ENCODE measurements around the gene TGFBR3.

The TGFBR3 gene

DNA sequence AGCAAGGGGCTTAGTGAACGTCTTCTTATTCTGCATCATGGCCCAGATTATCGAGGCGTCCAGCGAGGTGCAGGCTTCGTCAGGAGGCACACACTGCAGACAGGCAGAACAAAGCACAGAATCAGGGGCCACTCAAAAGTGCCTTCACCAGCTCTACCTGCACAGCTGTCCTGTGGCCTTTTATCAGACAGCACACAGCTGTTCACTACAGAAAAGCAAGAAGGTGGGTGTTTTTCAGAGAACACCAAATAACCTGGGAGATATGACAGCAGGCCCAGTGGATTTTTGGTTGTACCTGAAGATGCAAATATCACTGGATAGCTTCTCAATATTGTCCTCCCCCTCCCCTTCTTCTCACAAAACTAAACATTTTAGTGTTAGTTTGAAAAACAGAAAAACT lies 177.3 kb downstream of the TGFBR3 start:
- Histone ChIP-seq H2AK5ac (ENCODE audit: low read length) (no peak overlapping the region), H4K91ac (ENCODE audit: low read depth, low read length) (no peak overlapping the region)

DNA sequence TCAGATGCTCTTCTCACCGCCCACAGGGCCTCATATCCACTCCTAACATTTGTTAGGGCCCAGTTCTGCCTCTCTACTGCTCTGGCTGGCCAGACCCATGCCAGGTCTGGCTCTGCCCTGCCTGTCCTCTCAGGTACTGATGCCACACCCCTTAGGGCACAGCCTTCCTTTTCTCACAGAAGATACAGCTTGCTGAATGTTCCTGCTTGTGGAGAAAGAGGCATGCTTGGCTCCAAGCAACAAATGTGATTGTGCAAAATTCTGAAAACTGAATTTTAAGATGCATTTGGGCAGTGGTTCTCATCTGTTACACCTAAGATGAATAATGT lies 178.1 kb downstream of the TGFBR3 start:
- Histone ChIP-seq H3K79me1 (ENCODE audit: low read length) (no peaks in the 10 kb centered on the region), H3K4me3 (ENCODE audit: low read depth, low read length) (no peak overlapping the region), H3K9me3 (ENCODE audit: insufficient read depth, low read depth, low read length) (no peaks in the 10 kb centered on the region), H3K27me3 (ENCODE audit: insufficient read depth, low read length) (no peaks in the 10 kb centered on the region), H2AK5ac (ENCODE audit: low read length) (no peak overlapping the region), H3K79me2 (ENCODE audit: control insufficient read depth, insufficient read depth, low read length, poor library complexity) (no peaks in the 10 kb centered on the region), H4K12ac (ENCODE audit: low read depth, low read length) (no peak overlapping the region), H3K18ac (ENCODE audit: low read length) (no peak overlapping the region), H3K27ac (ENCODE audit: low read depth, low read length) (no peak overlapping the region), H3K9ac (ENCODE audit: low read length) (no peak overlapping the region), H3K4me2 (ENCODE audit: low read length) (no peak overlapping the region), H2BK120ac (ENCODE audit: insufficient read depth, low read length, poor library complexity) (no peak overlapping the region), H4K8ac (ENCODE audit: low read depth, low read length) (no peak overlapping the region), H3K14ac (ENCODE audit: low read length) (no peak overlapping the region), H2BK12ac (ENCODE audit: low read length) (no peak overlapping the region), H3K4ac (ENCODE audit: low read depth, low read length) (no peak overlapping the region), H3K36me3 (ENCODE audit: control insufficient read depth in 1 of 2, insufficient read depth in 2 of 2, low read length in 2 of 2) (no peaks in the 10 kb centered on the region), H2AFZ (ENCODE audit: insufficient read depth, low read length, poor library complexity) (no peak overlapping the region), H4K91ac (ENCODE audit: low read depth, low read length) (no peak overlapping the region), H3K4me1 (ENCODE audit: control insufficient read depth in 1 of 2, insufficient read depth in 2 of 2, low read length in 2 of 2) (no peaks in the 10 kb centered on the region), H3K23ac (ENCODE audit: low read length) (no peak overlapping the region), H2BK5ac (ENCODE audit: low read depth, low read length, poor library complexity) (no peak overlapping the region)
- no peak for DNase-seq
- no CpG with 5 or more reads among the region's 1 CpG for WGBS (ENCODE audit: extremely low coverage, insufficient coverage, insufficient read length)

More for the DNA sequence above, 177.3 kb downstream of the TGFBR3 start:
- Histone ChIP-seq H4K8ac (ENCODE audit: low read depth, low read length) (no peak overlapping the region), H3K9me3 (ENCODE audit: insufficient read depth, low read depth, low read length) (no peaks in the 10 kb centered on the region), H3K23ac (ENCODE audit: low read length) (no peak overlapping the region), H3K27me3 (ENCODE audit: insufficient read depth, low read length) (no peaks in the 10 kb centered on the region), H3K9ac (ENCODE audit: low read length) (no peak overlapping the region), H2BK12ac (ENCODE audit: low read length) (no peak overlapping the region), H3K36me3 (ENCODE audit: control insufficient read depth in 1 of 2, insufficient read depth in 2 of 2, low read length in 2 of 2) (no peaks in the 10 kb centered on the region), H4K12ac (ENCODE audit: low read depth, low read length) (no peak overlapping the region), H3K4me3 (ENCODE audit: low read depth, low read length) (no peak overlapping the region), H3K4ac (ENCODE audit: low read depth, low read length) (no peak overlapping the region), H3K79me1 (ENCODE audit: low read length) (no peaks in the 10 kb centered on the region), H3K14ac (ENCODE audit: low read length) (no peak overlapping the region), H2BK5ac (ENCODE audit: low read depth, low read length, poor library complexity) (no peak overlapping the region), H3K18ac (ENCODE audit: low read length) (no peak overlapping the region), H3K4me1 (ENCODE audit: control insufficient read depth in 1 of 2, insufficient read depth in 2 of 2, low read length in 2 of 2) (no peaks in the 10 kb centered on the region), H3K79me2 (ENCODE audit: control insufficient read depth, insufficient read depth, low read length, poor library complexity) (no peaks in the 10 kb centered on the region), H2BK120ac (ENCODE audit: insufficient read depth, low read length, poor library complexity) (no peak overlapping the region), H3K4me2 (ENCODE audit: low read length) (no peak overlapping the region), H3K27ac (ENCODE audit: low read depth, low read length) (no peak overlapping the region), H2AFZ (ENCODE audit: insufficient read depth, low read length, poor library complexity) (no peak overlapping the region)
- WGBS (ENCODE audit: extremely low coverage, insufficient coverage, insufficient read length): no CpG with 5 or more reads among the region's 5 CpGs
- no peak for DNase-seq

DNA sequence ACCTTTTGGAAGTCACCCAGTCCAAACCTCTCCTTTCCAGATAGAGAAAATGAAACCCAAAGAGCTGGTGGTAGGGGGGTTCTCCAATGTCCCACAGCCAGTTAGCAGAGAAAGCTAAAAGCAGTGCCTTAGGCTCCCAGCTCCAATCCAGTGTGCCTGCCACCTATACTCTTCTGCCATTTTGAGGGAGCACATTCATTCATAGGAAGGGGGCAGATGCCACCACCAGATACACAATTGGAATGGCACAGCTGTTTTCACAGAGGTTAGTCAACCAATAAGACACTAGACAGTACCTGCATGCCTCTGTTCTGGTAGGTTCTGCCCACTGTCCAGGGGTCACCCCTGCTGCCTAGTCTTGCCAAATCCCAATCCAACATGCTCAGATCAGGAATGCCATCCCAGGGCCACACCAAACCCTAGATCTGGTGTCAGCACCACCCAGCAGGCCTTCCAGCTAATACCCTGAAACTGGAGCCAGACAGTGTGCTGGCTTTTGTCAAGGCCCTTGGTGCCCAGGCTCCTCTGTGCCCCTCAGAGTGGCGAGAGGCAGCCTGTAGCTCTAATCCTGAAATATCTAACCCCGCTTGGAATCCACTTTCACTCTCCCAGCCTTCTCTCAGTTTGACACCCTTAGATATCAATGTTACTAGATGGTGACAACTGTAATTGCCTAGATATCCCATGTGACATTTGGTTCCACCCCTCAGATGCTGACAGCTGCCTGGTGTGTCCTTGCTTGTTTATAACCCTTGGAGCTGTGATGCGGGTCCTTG lies 178.6 kb downstream of the TGFBR3 start:
- no peaks in the 10 kb centered on the region for H3K79me1 ChIP-seq (ENCODE audit: low read length)
- no peak overlapping the region for H2BK12ac ChIP-seq (ENCODE audit: low read length)
- no peak overlapping the region for H3K23ac ChIP-seq (ENCODE audit: low read length)
- H3K9ac ChIP-seq (ENCODE audit: low read length): no peak overlapping the region
- H3K4ac ChIP-seq (ENCODE audit: low read depth, low read length): no peak overlapping the region
- no peak overlapping the region for H2AK5ac ChIP-seq (ENCODE audit: low read length)
- H4K12ac ChIP-seq (ENCODE audit: low read depth, low read length): no peak overlapping the region
- H3K79me2 ChIP-seq (ENCODE audit: control insufficient read depth, insufficient read depth, low read length, poor library complexity): no peaks in the 10 kb centered on the region
- no peak overlapping the region for H3K27ac ChIP-seq (ENCODE audit: low read depth, low read length)
- H3K36me3 ChIP-seq (ENCODE audit: control insufficient read depth in 1 of 2, insufficient read depth in 2 of 2, low read length in 2 of 2): no peaks in the 10 kb centered on the region
- no peaks in the 10 kb centered on the region for H3K4me1 ChIP-seq (ENCODE audit: control insufficient read depth in 1 of 2, insufficient read depth in 2 of 2, low read length in 2 of 2)
- H3K4me3 ChIP-seq (ENCODE audit: low read depth, low read length): no peak overlapping the region
- H3K27me3 ChIP-seq (ENCODE audit: insufficient read depth, low read length): no peaks in the 10 kb centered on the region
- H3K9me3 ChIP-seq (ENCODE audit: insufficient read depth, low read depth, low read length): no peaks in the 10 kb centered on the region
- H3K14ac ChIP-seq (ENCODE audit: low read length): no peak overlapping the region
- no peak overlapping the region for H3K18ac ChIP-seq (ENCODE audit: low read length)
- H4K8ac ChIP-seq (ENCODE audit: low read depth, low read length): no peak overlapping the region
- no peak overlapping the region for H4K91ac ChIP-seq (ENCODE audit: low read depth, low read length)
- no peak overlapping the region for H3K4me2 ChIP-seq (ENCODE audit: low read length)
- DNase-seq: no peak
- H2BK5ac ChIP-seq (ENCODE audit: low read depth, low read length, poor library complexity): no peak overlapping the region
- no CpG with 5 or more reads among the region's 3 CpGs for WGBS (ENCODE audit: extremely low coverage, insufficient coverage, insufficient read length)
- H2AFZ ChIP-seq (ENCODE audit: insufficient read depth, low read length, poor library complexity): no peak overlapping the region
- no peak overlapping the region for H2BK120ac ChIP-seq (ENCODE audit: insufficient read depth, low read length, poor library complexity)

- Histone ChIP-seq H3K4me3 (ENCODE audit: low read depth, low read length) (no peak overlapping the region), H2AK5ac (ENCODE audit: low read length) (no peak overlapping the region), H3K27ac (ENCODE audit: low read depth, low read length) (no peak overlapping the region), H2BK120ac (ENCODE audit: insufficient read depth, low read length, poor library complexity) (no peak overlapping the region), H3K23ac (ENCODE audit: low read length) (no peak overlapping the region), H4K91ac (ENCODE audit: low read depth, low read length) (no peak overlapping the region), H3K79me1 (ENCODE audit: low read length) (no peaks in the 10 kb centered on the region), H2BK12ac (ENCODE audit: low read length) (no peak overlapping the region), H3K4ac (ENCODE audit: low read depth, low read length) (no peak overlapping the region), H3K79me2 (ENCODE audit: control insufficient read depth, insufficient read depth, low read length, poor library complexity) (no peaks in the 10 kb centered on the region), H2AFZ (ENCODE audit: insufficient read depth, low read length, poor library complexity) (no peak overlapping the region), H3K36me3 (ENCODE audit: control insufficient read depth in 1 of 2, insufficient read depth in 2 of 2, low read length in 2 of 2) (no peaks in the 10 kb centered on the region), H4K8ac (ENCODE audit: low read depth, low read length) (no peak overlapping the region), H4K12ac (ENCODE audit: low read depth, low read length) (no peak overlapping the region), H3K27me3 (ENCODE audit: insufficient read depth, low read length) (no peaks in the 10 kb centered on the region), H3K14ac (ENCODE audit: low read length) (no peak overlapping the region), H3K4me1 (ENCODE audit: control insufficient read depth in 1 of 2, insufficient read depth in 2 of 2, low read length in 2 of 2) (no peaks in the 10 kb centered on the region), H2BK5ac (ENCODE audit: low read depth, low read length, poor library complexity) (no peak overlapping the region), H3K9me3 (ENCODE audit: insufficient read depth, low read depth, low read length) (no peaks in the 10 kb centered on the region), H3K18ac (ENCODE audit: low read length) (no peak overlapping the region), H3K4me2 (ENCODE audit: low read length) (no peak overlapping the region), H3K9ac (ENCODE audit: low read length) (no peak overlapping the region)
- DNase-seq: no peak
- WGBS (ENCODE audit: extremely low coverage, insufficient coverage, insufficient read length): no CpG with 5 or more reads among the region's 5 CpGs
These were observed 179.6 kb downstream of the TGFBR3 start for GRCh38 chr1:91706140-91706957.

Measured in trophoblast cell (in vitro differentiated cells and primary cell).